ENCODE results near the gene LGALS4.
A peak's percentile ranks its signal among the peaks of the same experiment; 100 is the strongest.

LGALS4 gene

GRCh38 chr19:38846097-38846496 is 33.4 kb upstream of the LGALS4 start:
- no CpG with 5 or more reads among the region's 2 CpGs for WGBS, 2 donors (ENCODE audit: extremely low coverage in 2 of 2, insufficient read length in 2 of 2, insufficient replicate concordance in 1 of 2)
- Histone ChIP-seq H3K36me3 (replicated peaks in 1 of 2; ENCODE audit: control insufficient read depth in 2 of 2, insufficient read depth in 2 of 2, low read length in 2 of 2) (peaks cover 59 to 80% of the 10 kb centered on the region in 2 donors), H3K4me1 (ENCODE audit: control insufficient read depth in 2 of 2, insufficient read depth in 1 of 2, low read depth in 1 of 2, low read length in 2 of 2) (peaks cover 7 to 12% of the 10 kb centered on the region in 2 donors), H2BK15ac (ENCODE audit: low read length) (no peak overlapping the region), H2AFZ (ENCODE audit: low read length) (no peak overlapping the region), H2BK12ac (ENCODE audit: low read length) (no peak overlapping the region), H2BK5ac (ENCODE audit: low read length) (no peak overlapping the region), H3K9ac (ENCODE audit: low read depth, low read length, poor library complexity) (no peak overlapping the region), H3K27me3 (ENCODE audit: control insufficient read depth in 3 of 3, insufficient read depth in 3 of 3, low read depth in 1 of 3, low read length in 3 of 3) (no peaks in the 10 kb centered on the region), H2AK5ac (ENCODE audit: low read depth, low read length) (no peak overlapping the region), H3K4me2 (ENCODE audit: insufficient read depth, low read length, poor library complexity, severe bottlenecking) (no peak overlapping the region), H3K23ac (ENCODE audit: low read depth, low read length, poor library complexity) (no peak overlapping the region), H4K8ac (ENCODE audit: low read depth, low read length) (no peak overlapping the region), H3K14ac (ENCODE audit: low read length) (no peak overlapping the region), H3K4me3 (ENCODE audit: low read length in 2 of 2) (no peak overlapping the region), H3K79me1 (ENCODE audit: low read depth, low read length) (peaks cover 12% of the 10 kb centered on the region), H4K91ac (ENCODE audit: low read depth, low read length, poor library complexity) (no peak overlapping the region), H3K27ac (replicated peaks; ENCODE audit: low read length) (no peak overlapping the region), H3K9me3 (replicated peaks in 1 of 2; ENCODE audit: control insufficient read depth in 2 of 2, insufficient read depth in 1 of 2, low read depth in 1 of 2, low read length in 2 of 2) (no peaks in the 10 kb centered on the region), H3K4ac (ENCODE audit: low read length) (no peak overlapping the region), H2BK120ac (ENCODE audit: low read depth, low read length) (no peak overlapping the region), H3K18ac (ENCODE audit: low read length) (no peak overlapping the region)
- no peak for DNase-seq (ENCODE audit: low spot score)

GRCh38 chr19:38845374-38846024 is 32.8 kb upstream of the LGALS4 start:
- H3K79me1 ChIP-seq (ENCODE audit: low read depth, low read length), result peaks cover 12% of the 10 kb centered on the region
- no peak overlapping the region for H3K23ac ChIP-seq (ENCODE audit: low read depth, low read length, poor library complexity)
- no peak overlapping the region for H4K91ac ChIP-seq (ENCODE audit: low read depth, low read length, poor library complexity)
- no peak overlapping the region for H2AK5ac ChIP-seq (ENCODE audit: low read depth, low read length)
- H4K8ac ChIP-seq (ENCODE audit: low read depth, low read length), result no peak overlapping the region
- H3K27me3 ChIP-seq (ENCODE audit: control insufficient read depth in 3 of 3, insufficient read depth in 3 of 3, low read depth in 1 of 3, low read length in 3 of 3), result no peaks in the 10 kb centered on the region
- no peak overlapping the region for H2AFZ ChIP-seq (ENCODE audit: low read length)
- no peak overlapping the region for H3K27ac ChIP-seq (replicated peaks; ENCODE audit: low read length)
- H2BK12ac ChIP-seq (ENCODE audit: low read length), result no peak overlapping the region
- no peak overlapping the region for H3K9ac ChIP-seq (ENCODE audit: low read depth, low read length, poor library complexity)
- no peak for DNase-seq (ENCODE audit: low spot score)
- no peak overlapping the region for H3K14ac ChIP-seq (ENCODE audit: low read length)
- no peak overlapping the region for H3K4me2 ChIP-seq (ENCODE audit: insufficient read depth, low read length, poor library complexity, severe bottlenecking)
- H2BK5ac ChIP-seq (ENCODE audit: low read length), result no peak overlapping the region
- no peak overlapping the region for H3K18ac ChIP-seq (ENCODE audit: low read length)
- no peak overlapping the region for H3K4ac ChIP-seq (ENCODE audit: low read length)
- no CpG with 5 or more reads among the region's 14 CpGs for WGBS, 2 donors (ENCODE audit: extremely low coverage in 2 of 2, insufficient read length in 2 of 2, insufficient replicate concordance in 1 of 2)
- no peaks in the 10 kb centered on the region for H3K9me3 ChIP-seq (replicated peaks in 1 of 2; ENCODE audit: control insufficient read depth in 2 of 2, insufficient read depth in 1 of 2, low read depth in 1 of 2, low read length in 2 of 2)
- H3K4me1 ChIP-seq (ENCODE audit: control insufficient read depth in 2 of 2, insufficient read depth in 1 of 2, low read depth in 1 of 2, low read length in 2 of 2), result peaks cover 7 to 9% of the 10 kb centered on the region in 2 donors
- H3K36me3 ChIP-seq (replicated peaks in 1 of 2; ENCODE audit: control insufficient read depth in 2 of 2, insufficient read depth in 2 of 2, low read length in 2 of 2), result peaks cover 64 to 85% of the 10 kb centered on the region in 2 donors
- H3K4me3 ChIP-seq (ENCODE audit: low read length in 2 of 2), result no peak overlapping the region
- H2BK120ac ChIP-seq (ENCODE audit: low read depth, low read length), result no peak overlapping the region
- H2BK15ac ChIP-seq (ENCODE audit: low read length), result no peak overlapping the region

- Histone ChIP-seq H4K91ac (ENCODE audit: low read depth, low read length, poor library complexity) (no peak overlapping the region), H3K14ac (ENCODE audit: low read length) (no peak overlapping the region), H3K27me3 (ENCODE audit: control insufficient read depth in 3 of 3, insufficient read depth in 3 of 3, low read depth in 1 of 3, low read length in 3 of 3) (no peaks in the 10 kb centered on the region), H3K36me3 (replicated peaks in 1 of 2; ENCODE audit: control insufficient read depth in 2 of 2, insufficient read depth in 2 of 2, low read length in 2 of 2) (peaks cover 74 to 99% of the 10 kb centered on the region in 2 donors), H2BK5ac (ENCODE audit: low read length) (peak overlapping the region; percentile 0), H4K8ac (ENCODE audit: low read depth, low read length) (no peak overlapping the region), H3K9ac (ENCODE audit: low read depth, low read length, poor library complexity) (no peak overlapping the region), H3K4me3 (ENCODE audit: low read length in 2 of 2) (no peak overlapping the region), H2AFZ (ENCODE audit: low read length) (no peak overlapping the region), H3K9me3 (replicated peaks in 1 of 2; ENCODE audit: control insufficient read depth in 2 of 2, insufficient read depth in 1 of 2, low read depth in 1 of 2, low read length in 2 of 2) (no peaks in the 10 kb centered on the region), H2AK5ac (ENCODE audit: low read depth, low read length) (no peak overlapping the region), H3K27ac (replicated peaks; ENCODE audit: low read length) (no peak overlapping the region), H3K18ac (ENCODE audit: low read length) (no peak overlapping the region), H3K4me2 (ENCODE audit: insufficient read depth, low read length, poor library complexity, severe bottlenecking) (no peak overlapping the region), H2BK15ac (ENCODE audit: low read length) (no peak overlapping the region), H3K4me1 (ENCODE audit: control insufficient read depth in 2 of 2, insufficient read depth in 1 of 2, low read depth in 1 of 2, low read length in 2 of 2) (peaks cover 7 to 9% of the 10 kb centered on the region in 2 donors), H2BK120ac (ENCODE audit: low read depth, low read length) (no peak overlapping the region), H3K23ac (ENCODE audit: low read depth, low read length, poor library complexity) (no peak overlapping the region), H3K4ac (ENCODE audit: low read length) (no peak overlapping the region), H3K79me1 (ENCODE audit: low read depth, low read length) (peaks cover 12% of the 10 kb centered on the region), H2BK12ac (ENCODE audit: low read length) (no peak overlapping the region)
- no CpG with 5 or more reads among the region's 11 CpGs for WGBS, 2 donors (ENCODE audit: extremely low coverage in 2 of 2, insufficient read length in 2 of 2, insufficient replicate concordance in 1 of 2)
- DNase-seq (ENCODE audit: low spot score), result no peak
Measured at GRCh38 chr19:38844093-38844686, 31.4 kb upstream of the LGALS4 start.

- Histone ChIP-seq H3K14ac (ENCODE audit: low read length) (no peak overlapping the region), H4K8ac (ENCODE audit: low read depth, low read length) (no peak overlapping the region), H3K4me1 (ENCODE audit: control insufficient read depth in 2 of 2, insufficient read depth in 1 of 2, low read depth in 1 of 2, low read length in 2 of 2) (peaks cover 3 to 5% of the 10 kb centered on the region in 2 donors), H4K91ac (ENCODE audit: low read depth, low read length, poor library complexity) (no peak overlapping the region), H3K27me3 (ENCODE audit: control insufficient read depth in 3 of 3, insufficient read depth in 3 of 3, low read depth in 1 of 3, low read length in 3 of 3) (no peaks in the 10 kb centered on the region), H3K9me3 (replicated peaks in 1 of 2; ENCODE audit: control insufficient read depth in 2 of 2, insufficient read depth in 1 of 2, low read depth in 1 of 2, low read length in 2 of 2) (no peaks in the 10 kb centered on the region), H3K4me3 (ENCODE audit: low read length in 2 of 2) (no peak overlapping the region), H3K4ac (ENCODE audit: low read length) (no peak overlapping the region), H3K9ac (ENCODE audit: low read depth, low read length, poor library complexity) (no peak overlapping the region), H3K18ac (ENCODE audit: low read length) (no peak overlapping the region), H2BK120ac (ENCODE audit: low read depth, low read length) (no peak overlapping the region), H2BK5ac (ENCODE audit: low read length) (peak overlapping the region; percentile 13), H2BK15ac (ENCODE audit: low read length) (no peak overlapping the region), H3K23ac (ENCODE audit: low read depth, low read length, poor library complexity) (no peak overlapping the region), H3K4me2 (ENCODE audit: insufficient read depth, low read length, poor library complexity, severe bottlenecking) (no peak overlapping the region), H2AFZ (ENCODE audit: low read length) (no peak overlapping the region), H3K79me1 (ENCODE audit: low read depth, low read length) (peaks cover 12% of the 10 kb centered on the region), H3K27ac (replicated peaks; ENCODE audit: low read length) (no peak overlapping the region), H3K36me3 (replicated peaks in 1 of 2; ENCODE audit: control insufficient read depth in 2 of 2, insufficient read depth in 2 of 2, low read length in 2 of 2) (peaks cover 83 to 100% of the 10 kb centered on the region in 2 donors), H2BK12ac (ENCODE audit: low read length) (no peak overlapping the region), H2AK5ac (ENCODE audit: low read depth, low read length) (no peak overlapping the region)
- WGBS, 2 donors (ENCODE audit: extremely low coverage in 2 of 2, insufficient read length in 2 of 2, insufficient replicate concordance in 1 of 2), result no CpG with 5 or more reads among the region's 9 CpGs
- DNase-seq (ENCODE audit: low spot score), result no peak
Measured at GRCh38 chr19:38843175-38843758, 30.5 kb upstream of the LGALS4 start.
